Measurements from ENCODE around the gene NAALADL2. TPM values are rescaled to one million over a fixed set of nuclear protein-coding genes. Genes with fewer than 3 reads are reported as not detected.

The NAALADL2 gene
- total and polyA plus RNA-seq, 2 of the 8 experiments (the other 6 are each of a cell fraction or from before 2014, with no cell fraction given), result 0.12 to 0.22 TPM

- no peak for FAIRE-seq
Measured at GRCh38 chr3:174858353-174858752, 781 bp upstream of the NAALADL2 start.

More at GRCh38 chr3:174858353-174858752, 781 bp upstream of the NAALADL2 start:
- DNase-seq (ENCODE audit: low read depth in 1 of 2, low spot score in 2 of 2), result no peak
- H3K79me2 ChIP-seq (ENCODE audit: control insufficient read depth in 1 of 2, insufficient read depth in 2 of 2, low read length in 2 of 2), result no peaks in the 10 kb centered on the region
- no peak overlapping the region for H3K4me2 ChIP-seq (ENCODE audit: insufficient read depth in 1 of 2, low read depth in 2 of 2, low read length in 2 of 2)
- ChIA-PET POLR2A (ENCODE audit: partially characterized antibody) (no interaction called here), CTCF (ENCODE audit: partially characterized antibody) (no interaction called here)
- 94% methylated on average over 1 of the region's 1 CpG; no CpG with 5 or more reads in 1 of the 2 experiments for WGBS, 2 experiments (ENCODE audit: extremely low coverage in 1 of 2, insufficient coverage in 1 of 2, insufficient read length in 1 of 2, insufficient replicate concordance in 2 of 2, low coverage in 1 of 2, low lambda C conversion rate in 2 of 2, missing lambda C conversion rate in 1 of 2)
- no peaks in the 10 kb centered on the region for H3K27me3 ChIP-seq (replicated peaks in 1 of 4; ENCODE audit: control insufficient read depth in 3 of 4, extremely low read depth in 1 of 4, insufficient read depth in 3 of 4, low read length in 3 of 4)
- H4K91ac ChIP-seq (replicated peaks; ENCODE audit: insufficient read length, low read length), result no peak overlapping the region
- H3K23ac ChIP-seq (ENCODE audit: insufficient read length), result no peak overlapping the region
- H2BK120ac ChIP-seq (replicated peaks; ENCODE audit: low read depth, low read length), result no peak overlapping the region
- no peaks in the 10 kb centered on the region for H3K79me1 ChIP-seq (ENCODE audit: low read depth, low read length)
- no peak overlapping the region for H4K5ac ChIP-seq (ENCODE audit: insufficient read length, low read depth, low read length)
- H3K56ac ChIP-seq (replicated peaks; ENCODE audit: insufficient read length, low read depth, low read length), result no peak overlapping the region
- H3K36me3 ChIP-seq (ENCODE audit: control insufficient read depth in 2 of 4, insufficient read depth in 4 of 4, low read length in 3 of 4), result no peaks in the 10 kb centered on the region
- H2AK5ac ChIP-seq (ENCODE audit: low read depth, low read length), result no peak overlapping the region
- no peaks in the 10 kb centered on the region for H4K20me1 ChIP-seq (replicated peaks in 1 of 2; ENCODE audit: control insufficient read depth in 1 of 2, insufficient read depth in 2 of 2, low read length in 2 of 2)
- H3K4me3 ChIP-seq (ENCODE audit: extremely low read depth in 1 of 4, insufficient read depth in 2 of 4, low read depth in 3 of 4, low read length in 4 of 4), result no peak overlapping the region
- no peak for TF ChIP-seq RFX5 (IDR thresholded peaks at IDR 0.05; ENCODE audit: borderline replicate concordance, low read depth, low read length)
- TF ChIP-seq TCF12 (IDR thresholded peaks at IDR 0.05; ENCODE audit: low read depth, low read length), result no peak
- TF ChIP-seq TAF7 (optimal IDR thresholded peaks at IDR 0.05; ENCODE audit: borderline replicate concordance, low read depth, low read length), result no peak
- TF ChIP-seq SAP30 (IDR thresholded peaks at IDR 0.05; ENCODE audit: insufficient read depth, insufficient replicate concordance, low read length), result no peak
- TF ChIP-seq RNF2 (IDR thresholded peaks at IDR 0.05; ENCODE audit: borderline replicate concordance, low read depth, low read length, missing control alignments, poor library complexity, severe bottlenecking), result no peak
- TF ChIP-seq TEAD4 (IDR thresholded peaks at IDR 0.05; ENCODE audit: low read depth, low read length), result no peak
- no peak for TF ChIP-seq ZNF274 (IDR thresholded peaks at IDR 0.05; ENCODE audit: borderline replicate concordance, extremely low read depth, low read length)
- no peak for TF ChIP-seq TBP (IDR thresholded peaks at IDR 0.05; ENCODE audit: low read depth, low read length)
- TF ChIP-seq YY1 (IDR thresholded peaks at IDR 0.05; ENCODE audit: low read depth, low read length), result no peak
- no peak for TF ChIP-seq SIRT6 (IDR thresholded peaks at IDR 0.05; ENCODE audit: low read length)
- no peak for TF ChIP-seq POU5F1 (IDR thresholded peaks at IDR 0.05; ENCODE audit: low read depth, low read length)
- no peak for TF ChIP-seq SIX5 (IDR thresholded peaks at IDR 0.05; ENCODE audit: low read depth, low read length)
- TF ChIP-seq SP1 (IDR thresholded peaks at IDR 0.05; ENCODE audit: low read depth, low read length), result no peak
- no peak for TF ChIP-seq TAF1 (IDR thresholded peaks at IDR 0.05; ENCODE audit: low read depth, low read length)
- TF ChIP-seq GTF2F1 (IDR thresholded peaks at IDR 0.05; ENCODE audit: borderline replicate concordance, low read depth, low read length), result no peak
- H3K4me1 ChIP-seq (replicated peaks in 1 of 4; ENCODE audit: control insufficient read depth in 3 of 4, insufficient read depth in 4 of 4, low read length in 3 of 4), result peaks cover 0 to 3% (median 1%) of the 10 kb centered on the region in 4 experiments; a peak in 3 of 7 replicates
- no peak overlapping the region for H3K14ac ChIP-seq (ENCODE audit: insufficient read length)
- H2BK12ac ChIP-seq (ENCODE audit: low read depth, low read length), result no peak overlapping the region
- H3K23me2 ChIP-seq (ENCODE audit: low read depth, low read length), result no peaks in the 10 kb centered on the region
- H4K8ac ChIP-seq (ENCODE audit: extremely low read depth, insufficient read depth, low read length), result no peak overlapping the region
- H3K9me3 ChIP-seq (ENCODE audit: insufficient read depth in 2 of 2, low read depth in 1 of 2, low read length in 1 of 2), result no peaks in the 10 kb centered on the region
- H3K27ac ChIP-seq (ENCODE audit: low read depth, low read length), result no peak overlapping the region
- H2BK20ac ChIP-seq (ENCODE audit: low read length), result no peak overlapping the region
- H3K4ac ChIP-seq (replicated peaks; ENCODE audit: insufficient read length, low read depth, low read length), result no peak overlapping the region
- no peak overlapping the region for H2BK15ac ChIP-seq (ENCODE audit: low read length)
- no peak overlapping the region for H3K9ac ChIP-seq (replicated peaks in 1 of 4; ENCODE audit: extremely low read depth in 1 of 4, low read depth in 3 of 4, low read length in 3 of 4)
- no peak overlapping the region for H3K18ac ChIP-seq (ENCODE audit: extremely low read depth, low read length)
- H2BK5ac ChIP-seq (ENCODE audit: low read depth, low read length), result no peak overlapping the region
- no peak overlapping the region for H2AFZ ChIP-seq (ENCODE audit: low read length)
